NCI-H345 treated with DMSO at 0.1 percent for 48 hours (cell line): Measurements from ENCODE around the gene GABPB2.

Experiments used
- DNase-seq: peaks from one replicate; lab custom pipeline; 2025; ENCODE audit not compliant: unreplicated experiment; lab: John Stamatoyannopoulos, UW

Gene GABPB2

GRCh38 chr1:151131701-151132334 lies 61.3 kb downstream of the GABPB2 start:
- no peak for DNase-seq

GRCh38 chr1:151132335-151133017 lies 61.9 kb downstream of the GABPB2 start:
- DNase-seq: no peak

GRCh38 chr1:151133018-151133806 lies 62.7 kb downstream of the GABPB2 start:
- no peak for DNase-seq

- no peak for DNase-seq
These were observed 63.8 kb downstream of the GABPB2 start for GRCh38 chr1:151134396-151134795.

GRCh38 chr1:151134991-151135390 lies 64.4 kb downstream of the GABPB2 start:
- no peak for DNase-seq

GRCh38 chr1:151135433-151136385 lies 65.1 kb downstream of the GABPB2 start:
- DNase-seq: no peak

- DNase-seq: no peak
These were observed 67.2 kb downstream of the GABPB2 start for GRCh38 chr1:151137789-151138188.

- DNase-seq: no peak
These were observed 72.0 kb downstream of the GABPB2 start for GRCh38 chr1:151142411-151143056.

GRCh38 chr1:151143057-151143435 lies 72.5 kb downstream of the GABPB2 start:
- no peak for DNase-seq

GRCh38 chr1:151143986-151144385 lies 73.4 kb downstream of the GABPB2 start:
- DNase-seq: no peak

GRCh38 chr1:151144474-151145303 lies 74.1 kb downstream of the GABPB2 start:
- DNase-seq: no peak

GRCh38 chr1:151145304-151146071 lies 74.9 kb downstream of the GABPB2 start:
- DNase-seq: no peak

GRCh38 chr1:151146072-151146411 lies 75.5 kb downstream of the GABPB2 start:
- DNase-seq: peak; percentile 27

GRCh38 chr1:151146412-151147131 lies 76.0 kb downstream of the GABPB2 start, which contains the start of gene SEMA6C:
TSS of gene SEMA6C (minus strand) at chr1:151146631. CDS start at chr1:151142621, 4,010 bp downstream.
- peak; percentile 99 for DNase-seq

GRCh38 chr1:151147132-151147503 lies 76.6 kb downstream of the GABPB2 start:
- no peak for DNase-seq

GRCh38 chr1:151147665-151148064 lies 77.1 kb downstream of the GABPB2 start:
- no peak for DNase-seq

GRCh38 chr1:151156515-151156819 lies 85.9 kb downstream of the GABPB2 start, which contains the start of gene TNFAIP8L2:
TSS of gene TNFAIP8L2 (plus strand) at chr1:151156649. CDS start at chr1:151158698, 2,049 bp downstream.
- no peak for DNase-seq

GRCh38 chr1:151157067-151157531 lies 86.5 kb downstream of the GABPB2 start:
- no peak for DNase-seq
